Measurements from ENCODE around the gene PTN. TPM values are rescaled to one million over a fixed set of nuclear protein-coding genes. Genes with fewer than 3 reads are reported as not detected.

The PTN gene, protein sequence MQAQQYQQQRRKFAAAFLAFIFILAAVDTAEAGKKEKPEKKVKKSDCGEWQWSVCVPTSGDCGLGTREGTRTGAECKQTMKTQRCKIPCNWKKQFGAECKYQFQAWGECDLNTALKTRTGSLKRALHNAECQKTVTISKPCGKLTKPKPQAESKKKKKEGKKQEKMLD
- 145 to 179 TPM (median 164 TPM) in 3 replicates for total RNA-seq

DNA sequence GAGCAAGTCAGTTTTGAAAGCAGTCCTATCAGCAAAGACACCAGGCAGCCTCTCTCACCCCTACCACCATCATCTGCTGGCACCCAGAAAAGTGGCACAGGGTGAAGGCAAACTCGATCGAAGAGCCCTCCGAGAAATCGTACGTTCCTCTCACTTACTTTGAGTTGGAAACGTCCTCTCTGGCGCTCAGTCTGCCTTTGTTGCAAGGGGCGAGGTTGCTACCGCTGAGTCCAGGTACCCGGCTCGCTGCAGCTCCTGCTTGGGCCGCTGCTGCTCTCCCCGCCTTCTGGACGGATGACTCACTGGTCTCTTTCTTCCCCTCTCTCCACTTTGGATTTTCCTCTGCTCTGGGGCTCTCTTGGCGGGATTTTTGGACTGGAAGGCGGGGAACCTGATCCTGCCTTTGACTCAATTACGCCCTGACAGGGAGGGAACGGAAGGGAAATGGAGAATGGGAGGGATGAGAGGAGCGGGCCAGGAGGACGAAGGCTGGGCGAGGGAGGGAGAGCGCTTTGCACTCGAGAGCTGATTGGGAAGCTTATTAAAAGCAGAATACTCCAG lies at the start of gene PTN:
Gene PTN (minus strand): TSS at position 453 of the 561 bp plus-strand sequence. CDS start 88,760 bp downstream, outside the sequence.
- Mint-ChIP-seq H3K4me3 (peak within 1 kb of the TSS; percentile 80), H3K4me1 (peaks cover 31% of the 10 kb centered on the region), H3K27ac (peak within 1 kb of the TSS; percentile 87), H3K27me3 (ENCODE audit: low read depth) (peaks cover 11% of the 10 kb centered on the region), H3K36me3 (peaks cover 16% of the 10 kb centered on the region), H3K9me3 (peaks cover 11% of the 10 kb centered on the region)
- peak; percentile 31 to 73 for DNase-seq (ENCODE audit: low spot score in 2 of 2, unreplicated experiment in 2 of 2)
- TF ChIP-seq, protein P1, sequence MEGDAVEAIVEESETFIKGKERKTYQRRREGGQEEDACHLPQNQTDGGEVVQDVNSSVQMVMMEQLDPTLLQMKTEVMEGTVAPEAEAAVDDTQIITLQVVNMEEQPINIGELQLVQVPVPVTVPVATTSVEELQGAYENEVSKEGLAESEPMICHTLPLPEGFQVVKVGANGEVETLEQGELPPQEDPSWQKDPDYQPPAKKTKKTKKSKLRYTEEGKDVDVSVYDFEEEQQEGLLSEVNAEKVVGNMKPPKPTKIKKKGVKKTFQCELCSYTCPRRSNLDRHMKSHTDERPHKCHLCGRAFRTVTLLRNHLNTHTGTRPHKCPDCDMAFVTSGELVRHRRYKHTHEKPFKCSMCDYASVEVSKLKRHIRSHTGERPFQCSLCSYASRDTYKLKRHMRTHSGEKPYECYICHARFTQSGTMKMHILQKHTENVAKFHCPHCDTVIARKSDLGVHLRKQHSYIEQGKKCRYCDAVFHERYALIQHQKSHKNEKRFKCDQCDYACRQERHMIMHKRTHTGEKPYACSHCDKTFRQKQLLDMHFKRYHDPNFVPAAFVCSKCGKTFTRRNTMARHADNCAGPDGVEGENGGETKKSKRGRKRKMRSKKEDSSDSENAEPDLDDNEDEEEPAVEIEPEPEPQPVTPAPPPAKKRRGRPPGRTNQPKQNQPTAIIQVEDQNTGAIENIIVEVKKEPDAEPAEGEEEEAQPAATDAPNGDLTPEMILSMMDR (IDR thresholded peaks at IDR 0.05; ENCODE audit: unreplicated experiment): no peak

DNA sequence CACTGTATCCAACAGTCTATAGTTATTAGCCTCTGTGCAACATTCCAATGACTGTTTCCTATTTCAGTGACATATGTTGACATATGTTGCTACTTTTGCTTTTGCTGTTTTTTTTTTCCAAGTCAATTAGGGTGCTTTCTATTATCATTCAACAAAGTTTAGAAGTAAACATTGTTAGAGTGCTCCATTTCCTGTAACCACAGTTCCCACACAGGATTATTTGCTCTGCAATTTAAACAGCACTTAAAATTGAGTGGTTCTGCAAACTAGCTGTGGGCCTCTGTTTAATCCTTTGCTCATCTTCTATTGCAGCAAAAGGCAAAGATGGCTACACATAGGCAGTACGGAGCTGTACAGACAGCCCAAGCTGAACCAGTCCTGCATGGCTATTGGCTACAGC lies 46.5 kb upstream of the PTN start:
- TF ChIP-seq, protein P1 (IDR thresholded peaks at IDR 0.05; ENCODE audit: unreplicated experiment): no peak
- Mint-ChIP-seq H3K4me1 (no peaks in the 10 kb centered on the region), H3K4me3 (no peak overlapping the region), H3K27me3 (ENCODE audit: low read depth) (no peaks in the 10 kb centered on the region), H3K9me3 (peaks cover 7% of the 10 kb centered on the region), H3K36me3 (no peaks in the 10 kb centered on the region), H3K27ac (no peak overlapping the region)
- no peak for DNase-seq (ENCODE audit: low spot score in 2 of 2, unreplicated experiment in 2 of 2)

DNA sequence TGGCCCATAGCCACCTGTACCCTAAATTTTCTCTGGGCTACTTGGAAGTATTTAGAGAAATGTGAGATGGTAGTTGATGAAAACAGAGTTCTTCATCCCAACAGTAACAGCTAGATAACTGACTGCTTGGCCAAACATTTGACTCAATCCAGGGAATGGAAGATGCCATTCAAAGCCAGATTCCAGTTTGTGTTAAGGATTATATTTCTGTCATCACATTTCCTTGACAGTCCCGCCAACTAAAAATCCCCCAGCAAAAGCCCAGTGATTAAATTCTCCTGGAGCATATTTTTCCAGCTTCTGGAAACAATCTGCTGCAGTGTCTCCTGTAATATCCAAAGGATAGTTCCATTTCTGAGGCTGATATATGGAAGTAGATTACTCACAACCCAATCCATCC lies 45.4 kb upstream of the PTN start:
- Mint-ChIP-seq H3K27ac (no peak overlapping the region), H3K36me3 (no peaks in the 10 kb centered on the region), H3K4me3 (no peak overlapping the region), H3K27me3 (ENCODE audit: low read depth) (no peaks in the 10 kb centered on the region), H3K4me1 (peaks cover 3% of the 10 kb centered on the region), H3K9me3 (peaks cover under 1% of the 10 kb centered on the region)
- TF ChIP-seq, protein P1 (IDR thresholded peaks at IDR 0.05; ENCODE audit: unreplicated experiment): no peak
- DNase-seq (ENCODE audit: low spot score in 2 of 2, unreplicated experiment in 2 of 2): no peak

DNA sequence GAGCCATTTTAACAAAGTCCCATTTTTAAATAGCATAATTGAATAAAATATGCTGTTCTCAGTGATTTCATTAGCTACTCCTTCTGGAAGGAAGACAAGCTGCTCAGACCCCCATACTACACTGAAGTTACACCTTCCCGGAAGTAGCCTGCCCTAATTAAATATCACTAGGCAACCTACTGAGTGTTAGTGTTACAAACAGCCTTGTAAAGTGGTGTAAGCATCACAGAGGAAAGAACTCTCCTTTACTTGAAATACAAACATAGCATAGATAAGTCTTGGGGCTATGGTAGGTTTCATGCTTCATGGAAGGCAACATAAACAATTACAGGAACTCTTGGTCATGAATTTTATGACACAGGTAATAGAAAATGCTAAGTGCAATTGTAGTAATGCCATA lies 43.4 kb upstream of the PTN start:
- Mint-ChIP-seq H3K4me3 (no peak overlapping the region), H3K36me3 (no peaks in the 10 kb centered on the region), H3K4me1 (peaks cover 8% of the 10 kb centered on the region), H3K27ac (no peak overlapping the region), H3K9me3 (no peaks in the 10 kb centered on the region), H3K27me3 (ENCODE audit: low read depth) (peaks cover 7% of the 10 kb centered on the region)
- DNase-seq (ENCODE audit: low spot score in 2 of 2, unreplicated experiment in 2 of 2): no peak
- TF ChIP-seq, protein P1 (IDR thresholded peaks at IDR 0.05; ENCODE audit: unreplicated experiment): no peak

DNA sequence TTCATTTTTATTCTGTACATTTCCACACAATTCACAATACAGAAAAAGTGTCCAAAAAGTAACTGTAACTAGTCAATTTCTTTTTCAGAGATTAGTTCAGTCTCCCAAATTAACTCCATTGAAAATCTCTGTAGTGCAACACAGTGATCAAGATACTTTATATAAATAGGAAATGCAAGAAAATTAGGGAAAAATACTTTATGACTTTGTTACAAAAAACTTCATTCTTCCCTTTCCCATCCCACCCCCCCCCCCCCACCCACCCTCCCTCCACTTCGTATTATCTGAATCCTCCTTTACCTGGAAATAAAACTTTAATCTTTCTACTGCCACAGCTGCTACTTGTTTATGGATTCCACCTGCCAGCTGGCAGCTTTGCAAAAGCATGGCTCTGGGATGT lies 37.5 kb upstream of the PTN start:
- Mint-ChIP-seq H3K27me3 (ENCODE audit: low read depth) (peaks cover 7% of the 10 kb centered on the region), H3K9me3 (peaks cover 15% of the 10 kb centered on the region)
- TF ChIP-seq, protein P1 (IDR thresholded peaks at IDR 0.05; ENCODE audit: unreplicated experiment): no peak

More for the DNA sequence above, 37.5 kb upstream of the PTN start:
- Mint-ChIP-seq H3K27ac (no peak overlapping the region), H3K36me3 (peaks cover 5% of the 10 kb centered on the region), H3K4me3 (no peak overlapping the region), H3K4me1 (peaks cover 18% of the 10 kb centered on the region)
- no peak for DNase-seq (ENCODE audit: low spot score in 2 of 2, unreplicated experiment in 2 of 2)
